Psoas muscle (tissue), 8 donors: ENCODE data around the gene PIPOX. TPM values are rescaled to one million over a fixed set of nuclear protein-coding genes. Genes with fewer than 3 reads are reported as not detected.
A peak's percentile ranks its signal among the peaks of the same experiment; 100 is the strongest.

Experiments used
- ATAC-seq, 4 donors: fragments of 200-7000 bp; cut with Tn5 transposase; one replicate each; pipeline ENCODE4 v1.9.1; 2020; ENCODE audit warnings: moderate library complexity in 3 of 4, mild to moderate bottlenecking in 2 of 4
- DNase-seq, 2 donors: peaks; one replicate each; pipeline ENCODE4 v3.0.0-alpha.2; 2020
- H3K27ac ChIP-seq: fragments of 200-600 bp; one replicate; pipeline ENCODE4 v1.8.0; 2022
- H3K27me3 ChIP-seq, 3 donors: fragments of 200-600 bp in 1 of 3; one replicate each; pipeline versions ENCODE4 v1.6.1 to v1.8.0; 2013 to 2022; ENCODE audit warnings: low read length in 2 of 3, mild to moderate bottlenecking in 2 of 3, moderate library complexity in 1 of 3; ENCODE audit not compliant: insufficient read depth in 3 of 3
- H3K36me3 ChIP-seq, 2 donors: fragments of 200-600 bp in 1 of 2; one replicate each; pipeline versions ENCODE4 v1.6.1 to v1.8.0; 2013 to 2022; ENCODE audit warnings: low read depth in 1 of 2, mild to moderate bottlenecking in 1 of 2, moderate library complexity in 1 of 2; ENCODE audit not compliant: insufficient read depth in 1 of 2
- H3K4me1 ChIP-seq: fragments of 200-600 bp; one replicate; pipeline ENCODE4 v1.8.0; 2022
- H3K4me3 ChIP-seq: fragments of 200-600 bp; one replicate; pipeline ENCODE4 v1.8.0; 2022; ENCODE audit warnings: mild to moderate bottlenecking
- H3K9me3 ChIP-seq: fragments of 200-600 bp; one replicate; pipeline ENCODE4 v1.8.0; 2022
- whole genome bisulfite sequencing, 3 donors: extraction: QIAGEN DNeasy Blood & Tissue Kit; methylation state at CpG; one replicate each; pipeline versions ENCODE4 v1.1.6 to v1.1.7; 2013; 5-methylcytosine and 5-hydroxymethylcytosine counted together
- intact Hi-C, 2 donors: fragments of 100-400 bp; cut with DNase I; formaldehyde crosslinking; loops; one replicate each; pipeline versions ENCODE4 v1.11.0 to v1.14.2; 2022
- polyA plus RNA-seq, 3 donors: library from polyadenylated mRNA; stranded (reverse); fragments of 200-250 nt; gene quantifications; one replicate each; pipeline ENCODE4 v1.2.3, GENCODE V29; 2013
- total RNA-seq, 4 donors: library from RNA; stranded (reverse); fragmentation: NEBNext Ultra II Directional in 2 of 4; extraction: Animal tissue kit (Norgen Biotek cat#: 25700) in 2 of 4; gene quantifications; one replicate each; pipeline versions ENCODE4 v1.2.1 to v1.2.4, GENCODE V29; 2021 to 2023
- TF ChIP-seq, protein P1 (sequence below): fragments of 200-600 bp; IDR thresholded peaks from one replicate; pipeline ENCODE4 v1.8.0; 2022; ENCODE audit warnings: antibody characterized with exemption
- donor health status: healthy with polysubstance abuse.
- donor health status: DM: no; HTN: no; CAD: no; lungs with moderate emphysema.
- donor health status: Bipolar disorder and iron deficiency.
- donor health status: healthy.
- donor health status: DM: yes; HTN: yes; CAD: no.
- donor health status: DM: no; HTN: no; CAD: no.
- donor health status: DM: no; HTN: no; CAD: no.
- donor health status: DM: yes; HTN: yes; CAD: no.

Gene PIPOX
- total and polyA plus RNA-seq, 7 donors = 0.17 to 3.6 (median 0.63) TPM; not detected in 1

- Histone ChIP-seq H3K4me3 (no peak overlapping the region), H3K36me3 (peaks cover 11 to 100% of the 10 kb centered on the region in 2 donors), H3K4me1 (peaks cover 8% of the 10 kb centered on the region), H3K27me3 (no peaks in the 10 kb centered on the region), H3K27ac (no peak overlapping the region), H3K9me3 (no peaks in the 10 kb centered on the region)
- intact Hi-C loops = no loop called here
- TF ChIP-seq, protein P1, sequence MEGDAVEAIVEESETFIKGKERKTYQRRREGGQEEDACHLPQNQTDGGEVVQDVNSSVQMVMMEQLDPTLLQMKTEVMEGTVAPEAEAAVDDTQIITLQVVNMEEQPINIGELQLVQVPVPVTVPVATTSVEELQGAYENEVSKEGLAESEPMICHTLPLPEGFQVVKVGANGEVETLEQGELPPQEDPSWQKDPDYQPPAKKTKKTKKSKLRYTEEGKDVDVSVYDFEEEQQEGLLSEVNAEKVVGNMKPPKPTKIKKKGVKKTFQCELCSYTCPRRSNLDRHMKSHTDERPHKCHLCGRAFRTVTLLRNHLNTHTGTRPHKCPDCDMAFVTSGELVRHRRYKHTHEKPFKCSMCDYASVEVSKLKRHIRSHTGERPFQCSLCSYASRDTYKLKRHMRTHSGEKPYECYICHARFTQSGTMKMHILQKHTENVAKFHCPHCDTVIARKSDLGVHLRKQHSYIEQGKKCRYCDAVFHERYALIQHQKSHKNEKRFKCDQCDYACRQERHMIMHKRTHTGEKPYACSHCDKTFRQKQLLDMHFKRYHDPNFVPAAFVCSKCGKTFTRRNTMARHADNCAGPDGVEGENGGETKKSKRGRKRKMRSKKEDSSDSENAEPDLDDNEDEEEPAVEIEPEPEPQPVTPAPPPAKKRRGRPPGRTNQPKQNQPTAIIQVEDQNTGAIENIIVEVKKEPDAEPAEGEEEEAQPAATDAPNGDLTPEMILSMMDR = no peak
- DNase-seq = no peak
- WGBS, 3 donors = 85 to 91% (median 91%) methylated on average over 16 of the region's 16 CpGs
- peak; percentile 10 to 24 (median 16) for ATAC-seq
Observed at GRCh38 chr17:29079433-29079832, 36.5 kb downstream of the PIPOX start.

DNA sequence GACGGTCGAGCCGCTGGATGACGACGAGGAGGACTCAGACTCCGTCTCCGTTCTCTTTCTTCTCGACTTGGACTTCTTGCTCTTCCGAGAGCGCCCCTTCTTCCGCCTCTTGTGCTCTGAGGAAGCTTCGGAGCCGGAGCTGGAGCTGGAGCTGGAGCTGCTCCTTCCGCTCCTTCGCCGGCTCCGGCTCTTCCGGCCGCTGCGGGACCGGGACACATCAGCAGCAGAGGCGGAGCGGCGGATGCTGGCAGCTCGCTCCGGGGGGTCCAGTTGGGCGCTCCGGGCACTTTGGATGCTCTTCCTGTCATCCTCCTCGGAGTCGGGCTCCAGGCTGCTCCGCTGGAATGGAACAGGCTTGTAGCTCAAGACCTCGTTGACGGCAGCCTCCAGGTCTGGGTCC lies 36.9 kb downstream of the PIPOX start:
- Histone ChIP-seq H3K27ac (no peak overlapping the region), H3K4me1 (peaks cover 8% of the 10 kb centered on the region), H3K36me3 (peaks cover 8 to 100% of the 10 kb centered on the region in 2 donors), H3K9me3 (no peaks in the 10 kb centered on the region), H3K27me3 (no peaks in the 10 kb centered on the region), H3K4me3 (no peak overlapping the region)
- intact Hi-C loops = no loop called here
- 88 to 93% (median 91%) methylated on average over 31 to 33 of the region's 33 CpGs for WGBS, 3 donors
- ATAC-seq = no peak
- no peak for DNase-seq
- TF ChIP-seq, protein P1 = no peak

- H3K27ac ChIP-seq = no peak overlapping the region
- H3K36me3 ChIP-seq = peaks cover 8 to 100% of the 10 kb centered on the region in 2 donors
- DNase-seq (no peak), ATAC-seq (peak in 2 of 4 donors; percentile 2 to 13)
- H3K27me3 ChIP-seq = no peaks in the 10 kb centered on the region
- H3K9me3 ChIP-seq = no peaks in the 10 kb centered on the region
- H3K4me3 ChIP-seq = no peak overlapping the region
- TF ChIP-seq, protein P1 = no peak
- 93 to 95% (median 95%) methylated on average over 24 to 33 of the region's 33 CpGs for WGBS, 3 donors
- peaks cover 8% of the 10 kb centered on the region for H3K4me1 ChIP-seq
- intact Hi-C loops = no loop called here
Observed at GRCh38 chr17:29080323-29080722, 37.4 kb downstream of the PIPOX start.

- Histone ChIP-seq H3K27ac (no peak overlapping the region), H3K36me3 (peaks cover 8 to 100% of the 10 kb centered on the region in 2 donors), H3K27me3 (no peaks in the 10 kb centered on the region), H3K9me3 (no peaks in the 10 kb centered on the region), H3K4me1 (peaks cover 8% of the 10 kb centered on the region), H3K4me3 (no peak overlapping the region)
- WGBS, 3 donors = 85 to 89% (median 88%) methylated on average over 14 of the region's 14 CpGs
- intact Hi-C loops = no loop called here
- ATAC-seq = no peak
- TF ChIP-seq, protein P1 = no peak
- no peak for DNase-seq
Observed at GRCh38 chr17:29080965-29081364, 38.0 kb downstream of the PIPOX start.

DNA sequence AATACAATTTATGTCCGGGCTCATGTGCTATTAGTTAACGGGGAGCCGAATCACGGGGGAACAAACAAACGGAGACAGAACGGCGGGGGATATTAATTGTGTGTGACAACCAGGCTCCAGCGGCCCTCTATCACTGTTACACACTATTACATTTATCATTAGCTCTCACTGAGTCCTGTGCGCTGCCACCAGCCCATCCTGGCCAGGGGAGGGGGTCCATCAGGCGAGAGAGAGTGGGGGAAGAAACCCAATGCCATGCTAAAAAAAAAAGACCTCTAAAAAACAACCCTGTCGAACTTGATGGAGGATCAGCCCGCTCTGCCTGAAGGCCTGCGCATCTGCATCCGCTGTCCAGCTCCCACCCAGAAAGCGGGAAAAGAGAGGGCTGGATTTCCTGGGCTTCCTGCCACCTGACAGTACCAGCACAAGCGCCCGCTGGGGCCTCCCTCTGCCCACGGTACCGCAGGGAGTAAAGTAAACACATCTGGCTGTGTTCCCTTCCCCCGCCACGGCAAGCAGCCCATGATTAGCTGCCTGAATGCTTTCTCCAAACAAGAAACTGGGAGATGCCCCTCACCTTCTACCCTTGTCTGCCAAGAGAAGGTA lies 41.7 kb downstream of the PIPOX start:
- H3K27me3 ChIP-seq = no peaks in the 10 kb centered on the region
- no peak for DNase-seq
- H3K36me3 ChIP-seq = peaks cover 10 to 100% of the 10 kb centered on the region in 2 donors
- intact Hi-C loops = no loop called here
- 78 to 83% (median 82%) methylated on average over 21 of the region's 21 CpGs for WGBS, 3 donors
- no peak overlapping the region for H3K27ac ChIP-seq
- no peaks in the 10 kb centered on the region for H3K9me3 ChIP-seq
- TF ChIP-seq, protein P1 = no peak
- ATAC-seq = no peak
- H3K4me3 ChIP-seq = no peak overlapping the region
- H3K4me1 ChIP-seq = no peaks in the 10 kb centered on the region
